ENCODE data around the gene SPCS3.

The SPCS3 gene

DNA sequence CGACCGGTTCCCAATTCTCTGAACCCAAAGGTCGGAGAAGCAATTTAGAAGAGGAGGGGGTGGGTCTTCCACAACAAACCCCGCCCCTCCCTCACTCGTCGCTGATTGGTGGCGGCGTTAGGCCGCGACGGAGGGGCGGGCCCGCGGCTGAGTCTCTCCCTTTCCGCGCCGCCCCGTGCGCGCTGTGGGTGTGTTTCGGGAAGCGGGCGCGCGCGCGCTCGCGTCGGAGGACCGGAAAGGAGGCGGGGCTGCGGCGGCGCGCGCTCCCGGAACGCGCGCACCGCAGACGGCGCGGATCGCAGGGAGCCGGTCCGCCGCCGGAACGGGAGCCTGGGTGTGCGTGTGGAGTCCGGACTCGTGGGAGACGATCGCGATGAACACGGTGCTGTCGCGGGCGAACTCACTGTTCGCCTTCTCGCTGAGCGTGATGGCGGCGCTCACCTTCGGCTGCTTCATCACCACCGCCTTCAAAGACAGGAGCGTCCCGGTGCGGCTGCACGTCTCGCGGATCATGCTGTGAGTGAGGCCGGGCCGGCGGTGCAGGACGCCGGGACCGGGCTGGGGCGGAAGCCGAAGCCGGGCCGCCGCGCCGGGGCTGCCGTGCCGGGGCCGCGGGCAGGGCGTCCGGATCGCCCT, at the start of gene SPCS3:
Gene SPCS3, plus strand, starts transcription at position 263 of the 636 bp plus-strand sequence. Its CDS starts 111 bp downstream, at position 374.
- H3K9ac ChIP-seq (ENCODE audit: low read length): peak within 1 kb of the TSS; percentile 98

DNA sequence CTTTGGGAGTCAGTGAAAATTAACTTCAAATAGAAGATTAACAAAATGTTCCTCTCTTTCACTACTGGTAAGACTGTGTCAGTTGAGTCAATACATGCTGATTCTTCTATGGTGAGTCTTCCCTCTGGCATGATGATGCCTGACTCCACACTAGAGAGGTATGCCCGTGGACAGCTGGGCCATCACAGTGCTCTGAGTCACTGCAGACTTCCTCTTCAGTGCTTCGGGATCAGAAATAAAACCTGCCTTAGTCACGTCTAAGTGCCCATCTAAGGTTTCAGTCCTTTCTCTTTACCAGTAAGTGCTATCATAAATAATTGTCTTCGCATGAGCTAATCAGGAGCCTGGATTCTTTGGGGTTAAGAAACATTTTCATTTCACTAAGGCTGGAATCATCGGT, 49.1 kb upstream of the SPCS3 start:
- H3K4me3 ChIP-seq (ENCODE audit: low read depth, low read length, poor library complexity, severe bottlenecking): no peak overlapping the region
- no peak overlapping the region for H3K4me2 ChIP-seq (ENCODE audit: low read length)
- no peaks in the 10 kb centered on the region for H3K9me3 ChIP-seq (ENCODE audit: low read length)
- H3F3A ChIP-seq (ENCODE audit: insufficient read depth, low read length): no peaks in the 10 kb centered on the region
- H3K27ac ChIP-seq (ENCODE audit: low read depth, low read length, poor library complexity, severe bottlenecking): no peak overlapping the region
- H3K79me2 ChIP-seq (ENCODE audit: insufficient read depth, low read length): no peaks in the 10 kb centered on the region
- H2AFZ ChIP-seq (ENCODE audit: low read length): no peak overlapping the region
- TF ChIP-seq, protein P1, sequence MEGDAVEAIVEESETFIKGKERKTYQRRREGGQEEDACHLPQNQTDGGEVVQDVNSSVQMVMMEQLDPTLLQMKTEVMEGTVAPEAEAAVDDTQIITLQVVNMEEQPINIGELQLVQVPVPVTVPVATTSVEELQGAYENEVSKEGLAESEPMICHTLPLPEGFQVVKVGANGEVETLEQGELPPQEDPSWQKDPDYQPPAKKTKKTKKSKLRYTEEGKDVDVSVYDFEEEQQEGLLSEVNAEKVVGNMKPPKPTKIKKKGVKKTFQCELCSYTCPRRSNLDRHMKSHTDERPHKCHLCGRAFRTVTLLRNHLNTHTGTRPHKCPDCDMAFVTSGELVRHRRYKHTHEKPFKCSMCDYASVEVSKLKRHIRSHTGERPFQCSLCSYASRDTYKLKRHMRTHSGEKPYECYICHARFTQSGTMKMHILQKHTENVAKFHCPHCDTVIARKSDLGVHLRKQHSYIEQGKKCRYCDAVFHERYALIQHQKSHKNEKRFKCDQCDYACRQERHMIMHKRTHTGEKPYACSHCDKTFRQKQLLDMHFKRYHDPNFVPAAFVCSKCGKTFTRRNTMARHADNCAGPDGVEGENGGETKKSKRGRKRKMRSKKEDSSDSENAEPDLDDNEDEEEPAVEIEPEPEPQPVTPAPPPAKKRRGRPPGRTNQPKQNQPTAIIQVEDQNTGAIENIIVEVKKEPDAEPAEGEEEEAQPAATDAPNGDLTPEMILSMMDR (IDR thresholded peaks at IDR 0.05; ENCODE audit: low read length): no peak
- TF ChIP-seq EZH2 (IDR thresholded peaks at IDR 0.05; ENCODE audit: borderline replicate concordance, low read length): no peak
- H3K27me3 ChIP-seq (ENCODE audit: insufficient read depth, low read length): no peaks in the 10 kb centered on the region
- H3K9ac ChIP-seq (ENCODE audit: low read length): no peak overlapping the region
- no peaks in the 10 kb centered on the region for H3K4me1 ChIP-seq (ENCODE audit: insufficient read depth, low read length, severe bottlenecking)
- no peaks in the 10 kb centered on the region for H3K9me2 ChIP-seq (ENCODE audit: low read depth, low read length)
- no peaks in the 10 kb centered on the region for H4K20me1 ChIP-seq (ENCODE audit: insufficient read depth, low read length)
- H3K36me3 ChIP-seq (ENCODE audit: insufficient read depth, low read length): no peaks in the 10 kb centered on the region

More for the DNA sequence above, at the start of gene SPCS3:
- peak within 1 kb of the TSS; percentile 87 for H3K27ac ChIP-seq (ENCODE audit: low read depth, low read length, poor library complexity, severe bottlenecking)
- no peaks in the 10 kb centered on the region for H3K9me3 ChIP-seq (ENCODE audit: low read length)
- peak within 1 kb of the TSS; percentile 78 for H3K4me3 ChIP-seq (ENCODE audit: low read depth, low read length, poor library complexity, severe bottlenecking)
- H3K27me3 ChIP-seq (ENCODE audit: insufficient read depth, low read length): no peaks in the 10 kb centered on the region
- peaks cover 36% of the 10 kb centered on the region for H3K4me1 ChIP-seq (ENCODE audit: insufficient read depth, low read length, severe bottlenecking)
- no peak for TF ChIP-seq EZH2 (IDR thresholded peaks at IDR 0.05; ENCODE audit: borderline replicate concordance, low read length)
- TF ChIP-seq, protein P1 (IDR thresholded peaks at IDR 0.05; ENCODE audit: low read length): no peak
- peaks cover 29% of the 10 kb centered on the region for H3K36me3 ChIP-seq (ENCODE audit: insufficient read depth, low read length)
- H3K4me2 ChIP-seq (ENCODE audit: low read length): peak within 1 kb of the TSS; percentile 98
- H4K20me1 ChIP-seq (ENCODE audit: insufficient read depth, low read length): no peaks in the 10 kb centered on the region
- peaks cover 45% of the 10 kb centered on the region for H3K79me2 ChIP-seq (ENCODE audit: insufficient read depth, low read length)
- no peaks in the 10 kb centered on the region for H3K9me2 ChIP-seq (ENCODE audit: low read depth, low read length)
- no peaks in the 10 kb centered on the region for H3F3A ChIP-seq (ENCODE audit: insufficient read depth, low read length)
- peak within 1 kb of the TSS; percentile 97 for H2AFZ ChIP-seq (ENCODE audit: low read length)

DNA sequence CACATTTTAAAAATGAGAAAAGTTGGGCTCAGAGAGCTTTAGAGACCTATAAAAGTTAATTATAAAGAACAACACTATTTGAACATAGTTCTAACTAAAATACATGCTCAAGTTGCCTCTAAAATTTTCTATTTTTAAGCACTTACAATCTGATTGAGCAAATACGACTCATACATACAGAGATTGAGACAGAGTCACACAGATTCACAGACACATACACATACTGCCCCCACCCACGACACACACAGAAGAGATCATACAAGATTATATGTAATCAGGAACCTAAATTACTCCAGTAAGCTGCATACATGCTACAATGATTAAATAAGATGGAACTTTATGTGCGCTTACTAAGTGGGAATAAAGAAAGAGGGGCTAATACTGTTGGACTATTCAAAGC, 48.0 kb upstream of the SPCS3 start:
- Histone ChIP-seq H3K9me2 (ENCODE audit: low read depth, low read length) (no peaks in the 10 kb centered on the region), H3K36me3 (ENCODE audit: insufficient read depth, low read length) (no peaks in the 10 kb centered on the region), H3K4me1 (ENCODE audit: insufficient read depth, low read length, severe bottlenecking) (no peaks in the 10 kb centered on the region), H3K27ac (ENCODE audit: low read depth, low read length, poor library complexity, severe bottlenecking) (no peak overlapping the region), H2AFZ (ENCODE audit: low read length) (no peak overlapping the region), H3K27me3 (ENCODE audit: insufficient read depth, low read length) (no peaks in the 10 kb centered on the region), H3K4me2 (ENCODE audit: low read length) (no peak overlapping the region), H3F3A (ENCODE audit: insufficient read depth, low read length) (no peaks in the 10 kb centered on the region), H3K79me2 (ENCODE audit: insufficient read depth, low read length) (no peaks in the 10 kb centered on the region), H4K20me1 (ENCODE audit: insufficient read depth, low read length) (no peaks in the 10 kb centered on the region), H3K9me3 (ENCODE audit: low read length) (no peaks in the 10 kb centered on the region), H3K9ac (ENCODE audit: low read length) (no peak overlapping the region), H3K4me3 (ENCODE audit: low read depth, low read length, poor library complexity, severe bottlenecking) (no peak overlapping the region)
- TF ChIP-seq, protein P1 (IDR thresholded peaks at IDR 0.05; ENCODE audit: low read length): no peak
- no peak for TF ChIP-seq EZH2 (IDR thresholded peaks at IDR 0.05; ENCODE audit: borderline replicate concordance, low read length)
